Endothelial cell of hepatic sinusoid (primary cell): ENCODE data around the gene SMU1.
"Not testable (repeated sequence)": the region's sequence is repeated elsewhere in the genome, so short reads cannot be mapped to it uniquely, and the experiment has no call there.

Experiments used
- in situ Hi-C: cut with HindIII; loops from 2 replicates; pipeline ENCODE4 v1.10.0; 2017; ENCODE audit warnings: low sequenced_read_pairs

SMU1 gene

GRCh38 chr9:33017283-33018041 lies 59.0 kb downstream of the SMU1 start:
- in situ Hi-C loops: no loop called here

GRCh38 chr9:33014665-33015014 lies 61.8 kb downstream of the SMU1 start:
- in situ Hi-C loops: no loop called here

- in situ Hi-C loops: no loop called here
Measured at GRCh38 chr9:33013962-33014664, 62.4 kb downstream of the SMU1 start.

- in situ Hi-C loops: no loop called here
Measured at GRCh38 chr9:33012328-33013069, 64.0 kb downstream of the SMU1 start.

GRCh38 chr9:33011831-33012230 lies 64.6 kb downstream of the SMU1 start:
- in situ Hi-C loops: no loop called here

- in situ Hi-C loops: no loop called here
Measured at GRCh38 chr9:33007755-33008154, 68.7 kb downstream of the SMU1 start.

GRCh38 chr9:33005335-33005734 lies 71.1 kb downstream of the SMU1 start:
- in situ Hi-C loops: not testable (repeated sequence)

GRCh38 chr9:33000682-33001055 lies 75.8 kb downstream of the SMU1 start:
- in situ Hi-C loops: not testable (repeated sequence)

- in situ Hi-C loops: no loop called here
Measured at GRCh38 chr9:32992595-32993238, 83.8 kb downstream of the SMU1 start.

GRCh38 chr9:32991897-32992594 lies 84.4 kb downstream of the SMU1 start:
- in situ Hi-C loops: no loop called here
